GM21423 (cell line): ENCODE measurements around the gene RASGEF1C.

ENCODE experiments used
- ATAC-seq: cut with Tn5 transposase; IDR thresholded peaks from one replicate; pipeline ENCODE4 v1.9.1; 2021; ENCODE audit warnings: mild to moderate bottlenecking, moderate library complexity; ENCODE audit not compliant: unreplicated experiment

RASGEF1C gene

GRCh38 chr5:180086816-180087399, 122.1 kb downstream of the RASGEF1C start:
- ATAC-seq, result no peak

GRCh38 chr5:180085837-180086236, 123.2 kb downstream of the RASGEF1C start:
- ATAC-seq, result no peak

GRCh38 chr5:180084638-180085561, 124.1 kb downstream of the RASGEF1C start:
- ATAC-seq, result no peak

DNA sequence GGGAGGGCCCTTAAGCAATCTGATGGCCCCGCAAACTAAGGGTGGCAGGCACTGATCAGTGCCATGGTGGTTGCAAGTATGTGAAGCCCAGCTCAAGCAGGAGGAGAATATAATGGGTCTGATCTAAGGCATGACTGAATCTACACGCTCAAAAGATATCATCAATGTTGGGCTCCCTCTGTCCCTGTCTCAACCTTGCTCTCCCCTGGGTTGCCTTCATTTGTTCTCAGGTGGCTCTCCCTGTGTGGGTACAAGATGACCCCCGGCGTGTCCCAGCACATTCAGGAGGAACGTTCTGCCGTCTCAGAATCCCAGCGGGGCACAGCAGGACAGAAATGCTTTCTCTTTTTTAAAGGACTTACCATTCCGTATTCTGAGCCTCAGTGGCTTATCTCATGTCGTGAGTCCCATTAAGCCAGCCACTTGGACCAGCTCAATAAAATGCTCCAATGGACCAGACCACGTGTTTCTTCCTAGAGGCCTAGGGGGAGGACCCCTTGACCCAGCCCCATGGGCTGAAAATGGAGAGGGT, 125.4 kb downstream of the RASGEF1C start:
- no peak for ATAC-seq

- no peak for ATAC-seq
These were observed 126.2 kb downstream of the RASGEF1C start for GRCh38 chr5:180082633-180083420.

- ATAC-seq, result no peak
These were observed 127.5 kb downstream of the RASGEF1C start for GRCh38 chr5:180081481-180081880.

GRCh38 chr5:180080486-180081280, 128.3 kb downstream of the RASGEF1C start:
- no peak for ATAC-seq

DNA sequence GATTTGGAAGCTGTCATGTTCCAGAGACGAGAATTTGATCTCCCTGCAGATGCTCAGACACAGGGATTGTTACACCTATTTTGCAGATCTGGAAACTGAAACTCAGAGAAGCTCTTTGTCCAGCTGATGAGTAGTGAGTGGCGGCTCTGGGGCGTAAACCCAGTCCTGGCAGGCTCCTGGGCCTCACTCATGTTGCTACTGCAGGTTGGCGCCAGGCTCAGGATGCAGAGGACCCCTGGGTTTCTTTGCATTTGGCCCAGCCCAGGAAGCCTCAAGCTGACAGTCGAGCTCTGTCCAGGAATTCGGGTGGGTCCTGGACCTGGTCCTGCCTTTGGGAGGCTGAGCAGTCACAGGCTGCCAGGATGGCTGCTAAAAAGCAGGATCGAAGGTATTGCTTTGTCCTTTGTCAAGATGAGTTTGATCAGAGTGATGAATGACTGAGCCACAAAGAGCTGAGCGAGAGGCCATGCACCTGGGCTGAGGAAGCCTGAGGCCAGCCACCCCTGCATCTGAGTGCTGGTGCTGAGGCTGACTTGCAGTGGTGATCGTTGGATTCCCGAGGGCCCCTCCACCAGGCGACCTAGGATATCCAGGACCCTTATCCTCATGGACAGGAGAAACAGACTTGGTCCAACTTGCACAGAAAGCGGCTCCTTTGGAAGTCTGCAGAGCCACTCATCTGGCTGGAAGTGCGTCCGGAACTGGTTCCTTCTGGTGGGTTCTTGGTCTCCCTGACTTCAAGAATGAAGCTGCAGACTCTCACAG, 129.1 kb downstream of the RASGEF1C start:
- no peak for ATAC-seq

DNA sequence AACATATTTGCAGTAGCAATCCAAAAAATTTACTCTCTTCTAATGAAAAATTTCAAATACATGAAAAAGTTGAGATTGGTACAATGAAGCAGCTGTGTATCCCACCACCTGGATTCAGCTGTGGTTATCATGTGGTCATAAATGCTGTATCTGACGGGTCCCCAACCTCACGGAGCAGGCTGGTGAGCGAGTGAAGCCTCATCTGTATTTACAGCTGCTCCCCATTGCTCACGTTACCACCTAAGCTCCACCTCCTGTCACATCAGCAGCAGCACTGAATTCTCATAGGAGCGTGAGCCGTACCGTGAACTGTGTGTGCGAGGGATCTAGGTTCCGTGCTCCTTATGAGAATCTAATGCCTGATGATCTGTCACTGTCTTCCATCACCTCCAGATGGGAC, 130.7 kb downstream of the RASGEF1C start:
- no peak for ATAC-seq

GRCh38 chr5:180077594-180078284, 131.3 kb downstream of the RASGEF1C start:
- no peak for ATAC-seq

- ATAC-seq, result no peak
These were observed 133.3 kb downstream of the RASGEF1C start for GRCh38 chr5:180075703-180076102.

DNA sequence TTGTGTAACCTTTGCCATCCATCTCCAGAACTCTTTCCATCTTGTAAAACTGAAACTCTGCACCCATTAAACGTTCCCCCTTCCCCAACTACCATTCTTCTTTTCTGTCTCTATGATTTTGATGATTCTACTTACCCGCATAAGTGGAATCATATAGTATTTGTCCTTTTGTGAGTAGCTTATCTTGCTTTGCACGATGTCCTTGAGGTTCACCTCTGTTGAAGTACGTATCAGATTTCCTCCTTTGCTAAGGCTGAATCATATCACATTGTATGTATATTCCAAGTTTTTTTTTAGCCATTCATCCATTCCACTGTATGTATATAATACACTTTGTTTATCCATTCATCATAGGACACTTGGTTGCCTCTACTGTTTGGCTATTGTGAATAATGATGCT, 134.5 kb downstream of the RASGEF1C start:
- ATAC-seq, result no peak

GRCh38 chr5:180072556-180072955, 136.5 kb downstream of the RASGEF1C start:
- ATAC-seq, result no peak

DNA sequence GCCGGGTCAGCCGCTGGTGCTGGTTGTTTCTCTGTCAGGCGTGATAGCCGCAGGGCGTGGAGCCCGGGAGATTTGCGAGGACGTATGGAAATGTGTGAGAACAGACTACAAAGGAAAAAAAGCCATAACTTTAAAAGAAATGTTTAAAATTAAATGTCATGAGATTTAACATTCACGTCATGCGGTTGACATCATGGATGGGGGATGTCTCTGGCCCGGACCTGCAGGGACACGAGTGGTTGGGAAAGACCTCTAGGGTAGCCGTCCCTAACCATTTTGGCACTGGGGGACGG, 136.8 kb downstream of the RASGEF1C start:
- ATAC-seq, result no peak

DNA sequence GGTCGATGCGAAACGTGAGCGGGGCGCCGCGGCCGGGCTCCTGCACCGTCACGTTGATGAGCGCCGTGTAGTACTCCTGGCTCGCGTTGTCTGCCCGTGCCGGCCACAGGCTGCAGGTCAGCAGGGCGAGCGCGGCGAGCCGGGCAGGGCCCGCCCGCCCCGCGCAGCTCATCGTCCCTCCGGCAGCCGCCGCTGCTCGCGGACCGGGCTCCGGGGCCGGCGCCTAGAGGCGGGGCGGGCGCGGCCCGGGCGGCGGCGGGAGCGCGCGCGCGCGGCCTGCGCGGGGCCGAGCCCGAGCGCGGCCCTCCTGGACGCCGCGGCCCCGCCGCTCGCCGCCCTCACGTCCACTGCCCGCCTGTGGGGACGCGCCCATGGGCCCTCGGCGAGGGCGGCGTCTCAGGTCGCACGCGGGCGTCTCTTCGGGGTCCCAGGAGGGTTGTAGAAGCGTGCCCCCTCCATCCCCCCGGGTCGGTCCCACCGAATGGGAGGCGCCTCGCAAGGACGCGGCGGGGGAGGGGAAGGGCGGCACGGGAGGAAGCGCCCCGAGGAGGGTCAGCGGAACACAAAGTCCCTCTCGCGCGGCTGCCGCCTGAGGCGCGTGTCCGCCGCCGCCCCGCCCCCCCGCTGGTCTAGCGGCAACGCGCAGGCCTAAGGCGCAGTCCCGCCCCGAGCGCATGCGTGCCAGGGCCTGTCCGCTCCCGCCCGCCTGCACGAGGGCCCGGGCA, 137.3 kb downstream of the RASGEF1C start, which contains the start of gene RNF130:
RNF130 (minus strand) TSS at position 229 of the 725 bp plus-strand sequence; CDS start at position 172, 57 bp downstream.
- ATAC-seq, result peak; percentile 65

- ATAC-seq, result no peak
These were observed 138.1 kb downstream of the RASGEF1C start for GRCh38 chr5:180070756-180071530.

DNA sequence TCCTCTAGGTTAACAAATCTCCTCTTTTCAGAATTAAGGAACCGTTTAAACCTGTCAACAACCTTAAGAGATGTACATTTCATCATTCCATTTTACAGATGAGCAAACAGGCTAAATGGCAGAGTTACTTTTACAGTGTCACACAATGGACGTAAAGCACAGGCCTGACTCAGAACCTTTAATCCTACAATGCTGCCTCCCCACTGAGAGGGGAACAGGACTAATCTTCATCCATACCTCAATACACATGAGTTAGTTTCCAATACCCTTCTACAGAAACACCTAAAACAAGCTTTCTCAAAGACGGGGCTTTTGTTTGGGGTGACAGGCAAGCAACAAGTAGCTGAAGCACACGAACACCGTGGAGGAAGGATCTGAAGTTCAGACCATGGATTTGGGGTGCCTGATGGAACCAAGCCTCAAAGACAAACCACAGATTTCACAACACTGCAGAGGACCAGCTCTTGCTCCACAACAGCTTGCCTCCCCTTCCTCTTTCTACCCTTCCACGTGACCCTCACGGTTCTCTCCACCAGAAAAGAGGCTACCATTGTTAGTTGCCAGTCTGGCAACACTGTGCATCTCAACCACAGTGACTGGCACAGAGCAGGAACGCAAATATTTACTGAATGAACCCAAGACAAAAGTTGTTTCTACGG, 139.3 kb downstream of the RASGEF1C start:
- ATAC-seq, result no peak
